Stimulated activated naive CD8-positive, alpha-beta T cell treated with anti-CD3 and anti-CD28 coated beads, Interleukin-15, Interleukin-2, amounts not matched to agents 100 U/mL and 50 U/mL, for 24 hours (primary cell): Measurements from ENCODE around the gene PLSCR4.
A peak's percentile ranks its signal among the peaks of the same experiment; 100 is the strongest.
"Not testable (repeated sequence)": the region's sequence is repeated elsewhere in the genome, so short reads cannot be mapped to it uniquely, and the experiment has no call there.

Experiments used
- ATAC-seq: fragments of 150-1000 bp; cut with Tn5 transposase; one replicate; pipeline ENCODE4 v1.10.0; 2021
- DNase-seq: peaks from one replicate; pipeline ENCODE4 v3.0.0; 2021

The PLSCR4 gene, protein sequence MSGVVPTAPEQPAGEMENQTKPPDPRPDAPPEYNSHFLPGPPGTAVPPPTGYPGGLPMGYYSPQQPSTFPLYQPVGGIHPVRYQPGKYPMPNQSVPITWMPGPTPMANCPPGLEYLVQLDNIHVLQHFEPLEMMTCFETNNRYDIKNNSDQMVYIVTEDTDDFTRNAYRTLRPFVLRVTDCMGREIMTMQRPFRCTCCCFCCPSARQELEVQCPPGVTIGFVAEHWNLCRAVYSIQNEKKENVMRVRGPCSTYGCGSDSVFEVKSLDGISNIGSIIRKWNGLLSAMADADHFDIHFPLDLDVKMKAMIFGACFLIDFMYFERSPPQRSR

DNA sequence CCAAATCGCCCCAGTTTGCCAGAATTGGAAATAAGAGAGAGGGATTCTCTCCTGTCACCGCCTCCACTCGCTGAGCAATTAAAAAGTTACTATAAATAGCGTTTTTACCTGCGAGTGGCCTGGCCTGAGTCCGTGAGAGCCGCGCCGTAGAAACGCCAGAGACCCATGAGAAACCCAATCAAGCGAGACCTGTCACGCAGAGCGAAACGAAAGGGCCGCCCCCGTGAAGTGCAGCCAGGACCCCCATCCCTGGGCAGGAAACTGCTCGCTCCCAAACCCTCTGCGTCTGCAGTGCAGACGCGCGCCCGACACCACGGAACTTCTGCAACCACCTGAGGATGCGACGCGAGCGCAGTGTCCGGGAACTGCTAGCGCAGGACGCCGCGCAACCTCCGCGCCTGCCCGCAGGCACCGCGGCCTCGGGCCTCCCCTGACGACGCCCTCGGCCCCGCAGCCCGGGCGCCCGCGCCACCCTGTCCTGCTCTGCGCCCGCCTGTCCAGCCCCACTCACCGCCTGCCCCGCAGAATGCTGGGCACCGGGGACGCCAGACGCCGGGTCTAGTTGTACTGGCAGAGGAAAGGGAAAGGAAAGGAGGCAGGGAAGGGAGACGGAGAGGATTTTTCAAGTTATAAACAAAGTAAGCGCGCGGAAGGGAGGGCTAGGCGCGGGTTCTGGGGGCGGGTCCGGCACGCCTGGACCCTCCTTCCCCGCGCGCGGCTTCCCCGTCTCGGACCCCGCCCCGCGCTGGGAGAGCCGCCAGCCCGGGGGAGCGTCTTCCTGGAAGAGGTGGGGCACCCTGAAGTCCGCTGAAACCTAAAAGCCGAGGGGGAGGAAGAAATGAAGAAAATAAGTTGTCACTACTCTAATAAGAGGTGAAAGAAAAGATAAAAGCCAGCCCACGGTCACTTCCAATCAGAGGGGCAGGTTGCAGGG, at the start of gene PLSCR4:
Gene PLSCR4 (minus strand): TSS at position 657 of the 934 bp plus-strand sequence. CDS start 29,034 bp downstream, outside the sequence.
- DNase-seq (peak; percentile 12), ATAC-seq (peak; percentile 69)

DNA sequence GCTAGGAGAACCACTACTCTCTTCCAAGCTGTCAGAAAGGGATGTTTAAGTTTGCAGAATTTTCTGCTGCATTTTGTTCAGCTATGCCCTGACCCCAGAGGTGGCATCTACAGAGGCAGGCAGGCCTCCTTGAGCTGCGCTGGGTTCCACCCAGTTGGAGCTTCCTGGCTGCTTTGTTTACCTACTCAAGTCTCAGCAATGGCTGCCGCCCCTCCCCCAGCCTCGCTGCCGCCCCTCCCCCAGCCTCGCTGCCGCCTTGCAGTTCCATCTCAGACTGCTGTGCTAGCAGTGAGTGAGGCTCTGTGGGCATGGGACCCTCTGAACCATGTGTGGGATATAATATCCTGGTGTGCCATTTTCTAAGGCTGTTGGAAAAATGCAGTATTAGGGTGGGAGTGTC, 42.5 kb upstream of the PLSCR4 start:
- ATAC-seq, DNase-seq: not testable (repeated sequence)

DNA sequence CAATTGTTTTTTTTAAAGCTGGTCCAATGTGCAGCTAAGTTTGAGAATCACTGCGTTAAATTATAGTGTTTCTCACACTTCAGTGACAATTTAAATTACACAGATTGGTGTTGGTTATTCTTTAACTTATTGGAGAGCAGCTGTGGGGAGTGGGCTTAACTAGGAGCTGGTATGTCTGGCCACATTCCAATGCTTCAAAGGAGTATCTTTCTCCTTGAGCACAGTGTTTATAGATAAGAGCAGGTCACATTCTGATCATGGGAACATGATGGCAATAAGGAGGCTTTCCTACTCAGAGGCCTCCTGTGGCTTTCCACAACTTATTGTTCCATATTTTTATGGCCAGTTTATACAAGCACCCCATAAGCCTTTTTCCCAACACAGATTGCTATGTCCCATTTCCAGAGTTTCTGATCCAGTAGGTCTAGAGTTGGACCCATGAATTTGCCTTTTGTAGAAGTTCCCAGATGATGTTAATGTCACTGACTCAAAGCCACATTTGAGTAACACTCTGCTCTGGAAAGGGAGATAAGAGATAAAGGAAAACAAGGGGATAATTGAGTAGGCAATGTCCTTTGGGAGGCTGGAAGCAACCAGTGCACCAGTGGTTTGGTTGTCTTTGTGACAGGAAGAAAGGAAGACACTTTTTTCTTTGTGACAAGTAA, 33.0 kb upstream of the PLSCR4 start:
- ATAC-seq (no peak), DNase-seq (no peak)

DNA sequence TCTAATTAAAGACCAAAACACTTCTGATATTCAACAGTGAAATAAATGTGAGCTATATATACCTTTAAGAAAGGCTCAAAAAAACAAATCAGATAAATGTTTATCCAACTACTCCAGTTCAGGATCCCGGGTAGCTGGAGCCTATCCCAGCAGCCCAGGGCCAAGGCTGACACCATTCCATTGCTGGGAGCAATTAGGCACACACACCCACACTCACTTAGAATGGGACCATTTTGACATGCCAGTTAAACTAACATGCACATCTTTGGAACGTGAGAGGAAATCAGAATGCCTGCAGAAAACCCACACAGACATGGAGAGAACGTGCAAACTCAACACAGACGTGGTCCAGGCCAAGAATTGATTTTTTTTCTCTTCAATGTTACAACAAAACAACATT, 30.0 kb upstream of the PLSCR4 start:
- ATAC-seq (no peak), DNase-seq (no peak)

DNA sequence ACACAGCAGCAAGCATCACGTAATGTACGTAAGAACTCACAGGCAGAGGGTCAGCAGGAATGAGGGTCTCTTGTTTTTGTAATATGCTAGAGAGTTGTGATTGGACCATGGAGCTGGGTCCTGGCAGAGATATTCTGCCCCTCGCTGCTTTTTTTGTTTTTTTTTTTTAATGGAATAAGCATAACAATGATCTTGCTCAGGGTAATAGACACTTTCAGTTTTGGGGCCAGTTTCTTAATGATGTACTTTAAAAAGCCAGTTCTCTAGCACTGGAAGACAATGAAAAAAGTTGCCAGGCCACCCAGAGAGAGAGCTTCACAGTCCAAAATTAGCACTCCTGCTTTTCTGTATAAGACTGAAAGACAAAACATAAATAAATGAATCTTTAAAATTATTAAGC, 29.0 kb upstream of the PLSCR4 start:
- ATAC-seq (no peak), DNase-seq (no peak)

DNA sequence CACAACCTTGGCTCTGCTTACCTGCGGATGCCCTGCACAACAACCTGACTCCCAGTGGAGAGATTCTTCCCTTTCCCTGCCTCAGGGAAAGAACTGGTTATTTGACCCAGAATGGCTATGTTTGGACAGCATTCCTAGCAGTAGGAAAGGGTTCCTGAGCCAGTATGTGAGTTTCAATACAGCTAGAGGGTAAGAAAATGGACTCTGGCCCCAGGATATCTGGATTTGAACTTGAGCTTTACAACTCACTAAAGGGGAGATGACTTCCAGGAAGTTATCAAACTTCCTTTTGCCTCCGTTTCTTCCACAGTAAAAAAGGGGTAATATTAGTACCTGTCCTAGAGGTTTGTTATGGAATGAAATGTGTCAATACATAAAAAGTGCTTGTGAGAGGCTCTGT, 28.1 kb upstream of the PLSCR4 start:
- DNase-seq: no peak
- no peak for ATAC-seq

DNA sequence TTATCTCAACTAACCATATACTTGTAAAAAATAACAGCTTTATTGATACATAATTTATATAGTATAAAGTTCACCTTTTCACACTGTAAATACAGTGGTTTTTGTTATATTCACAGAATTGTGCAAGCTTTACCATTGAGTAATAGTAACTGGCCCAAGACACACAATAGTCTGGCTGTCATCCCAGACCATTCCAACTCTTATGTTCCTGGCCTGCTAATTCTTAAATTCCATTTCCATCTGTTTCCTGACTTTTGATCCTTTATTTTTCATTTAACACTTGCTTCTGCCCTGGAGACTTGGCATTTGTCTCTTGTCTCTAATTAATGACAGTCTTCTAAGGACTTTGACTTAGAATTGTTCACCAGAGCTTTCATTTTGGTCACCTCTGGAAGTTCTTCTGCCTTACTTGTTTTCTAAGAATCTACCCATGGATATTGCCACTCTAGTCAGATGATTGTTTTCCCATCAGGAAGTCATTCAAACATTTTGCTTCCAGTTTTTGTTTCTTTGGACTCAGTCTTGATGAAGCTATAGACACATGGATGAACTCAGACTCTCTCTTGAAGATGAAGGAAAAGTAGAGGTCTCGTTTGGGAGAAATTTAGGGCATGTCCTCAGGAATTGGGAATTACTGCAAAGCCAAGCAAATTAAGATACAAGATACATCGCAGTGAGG, 27.2 kb upstream of the PLSCR4 start:
- DNase-seq (no peak), ATAC-seq (no peak)

DNA sequence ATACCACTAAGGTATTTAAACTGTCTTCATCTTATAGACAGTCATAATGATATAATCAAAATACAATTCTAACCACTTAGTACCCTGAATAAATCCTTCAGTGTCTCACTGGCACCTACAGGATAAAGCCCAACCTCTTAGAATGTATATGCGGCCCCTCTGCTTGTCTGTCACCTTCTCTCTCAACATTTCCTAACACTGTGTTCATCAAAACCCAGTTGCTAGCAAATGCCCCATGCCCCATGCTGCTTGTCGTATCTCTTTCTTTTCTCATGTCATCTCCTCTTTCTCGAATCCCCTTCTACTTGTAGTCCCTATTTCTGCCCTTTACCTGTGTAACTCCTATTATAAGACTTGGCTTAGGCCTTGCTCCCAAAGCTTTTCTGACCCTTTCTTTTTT, 24.6 kb upstream of the PLSCR4 start:
- no peak for DNase-seq
- no peak for ATAC-seq

DNA sequence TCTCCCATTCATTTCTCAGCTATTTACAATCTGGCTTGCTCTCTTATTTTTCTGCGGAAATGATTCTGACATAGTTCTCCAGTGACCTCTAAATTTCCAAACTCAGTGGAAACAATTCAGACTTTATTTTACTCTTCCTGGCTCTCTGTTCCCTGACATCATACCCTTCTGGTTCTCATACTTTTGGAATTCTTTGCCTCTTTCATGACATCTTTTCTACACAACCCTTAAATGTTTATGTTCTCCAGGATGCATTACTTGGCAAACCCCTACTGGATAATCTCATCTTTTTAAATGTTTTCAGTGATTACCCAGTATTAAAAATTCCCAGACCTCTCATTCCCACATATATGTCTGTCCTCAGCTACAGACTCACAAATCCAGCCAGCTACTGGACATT, 23.9 kb upstream of the PLSCR4 start:
- no peak for DNase-seq
- no peak for ATAC-seq

DNA sequence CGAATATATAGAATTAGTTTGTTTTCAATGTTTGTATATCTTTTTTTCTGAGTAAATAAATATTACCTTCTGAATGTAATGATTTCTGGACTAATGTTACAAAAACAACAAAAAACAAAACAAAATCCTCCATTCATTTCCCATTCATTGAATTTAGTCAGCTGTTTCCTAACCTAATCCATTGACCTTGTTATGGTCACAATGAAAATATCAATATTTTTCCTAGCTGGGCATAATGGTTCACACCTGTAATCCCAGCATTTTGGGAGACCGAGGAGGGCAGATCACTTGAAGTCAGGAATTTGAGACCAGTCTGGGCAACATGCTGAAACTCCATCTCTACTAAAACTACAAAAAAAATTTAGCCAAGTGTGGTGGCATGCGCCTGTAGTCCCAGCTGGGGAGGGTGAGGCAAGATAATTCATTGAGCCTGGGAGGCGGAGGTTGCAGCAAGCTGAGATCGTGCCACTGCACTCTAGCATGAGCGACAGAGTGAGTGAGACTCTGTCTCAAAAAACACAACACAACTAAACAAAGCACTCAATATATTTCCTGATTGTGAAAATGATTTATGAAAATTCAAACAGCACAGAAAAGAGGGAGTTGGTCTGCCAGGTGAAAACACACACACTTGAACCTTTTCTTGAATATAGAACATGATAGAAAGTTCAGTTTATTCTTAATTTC, 23.0 kb upstream of the PLSCR4 start:
- DNase-seq: no peak
- ATAC-seq: no peak

DNA sequence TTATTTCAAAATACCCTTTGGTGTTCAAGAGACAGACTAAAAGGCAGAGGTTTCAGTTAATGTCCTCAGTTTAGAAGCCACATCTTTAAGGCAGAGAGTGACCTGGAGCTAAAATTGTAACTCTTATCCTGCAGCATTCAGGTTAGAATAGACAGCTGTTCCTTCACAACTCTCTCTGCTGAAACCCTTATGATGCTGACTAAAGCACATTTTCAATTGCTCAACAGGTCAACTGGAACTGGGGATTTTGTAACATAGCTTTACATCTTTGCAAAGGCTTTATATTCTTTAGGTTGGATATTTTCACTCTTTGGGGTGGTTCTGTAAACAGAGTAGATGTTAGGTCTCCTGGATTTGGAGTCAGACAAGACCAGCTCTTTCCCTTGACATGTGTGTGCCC, 20.3 kb upstream of the PLSCR4 start:
- DNase-seq (no peak), ATAC-seq (no peak)

DNA sequence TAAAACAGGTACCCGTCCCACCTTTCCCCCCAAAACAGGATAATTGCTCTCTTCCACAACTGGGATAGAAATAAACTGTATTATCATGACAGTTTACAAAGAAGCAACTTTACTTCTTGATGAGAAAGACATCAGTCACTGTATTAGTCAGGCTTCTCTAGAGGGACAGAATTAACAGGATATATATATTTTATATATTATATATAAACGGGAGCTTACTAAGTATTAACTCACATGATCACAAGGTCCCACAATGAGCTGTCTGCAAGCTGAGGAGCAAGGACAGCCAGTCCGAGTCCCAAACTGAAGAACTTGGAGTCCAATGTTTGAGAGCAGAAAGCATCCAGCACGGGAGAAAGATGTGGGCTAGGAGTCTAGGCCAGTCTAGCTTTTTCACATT, 18.4 kb upstream of the PLSCR4 start:
- no peak for ATAC-seq
- DNase-seq: no peak

DNA sequence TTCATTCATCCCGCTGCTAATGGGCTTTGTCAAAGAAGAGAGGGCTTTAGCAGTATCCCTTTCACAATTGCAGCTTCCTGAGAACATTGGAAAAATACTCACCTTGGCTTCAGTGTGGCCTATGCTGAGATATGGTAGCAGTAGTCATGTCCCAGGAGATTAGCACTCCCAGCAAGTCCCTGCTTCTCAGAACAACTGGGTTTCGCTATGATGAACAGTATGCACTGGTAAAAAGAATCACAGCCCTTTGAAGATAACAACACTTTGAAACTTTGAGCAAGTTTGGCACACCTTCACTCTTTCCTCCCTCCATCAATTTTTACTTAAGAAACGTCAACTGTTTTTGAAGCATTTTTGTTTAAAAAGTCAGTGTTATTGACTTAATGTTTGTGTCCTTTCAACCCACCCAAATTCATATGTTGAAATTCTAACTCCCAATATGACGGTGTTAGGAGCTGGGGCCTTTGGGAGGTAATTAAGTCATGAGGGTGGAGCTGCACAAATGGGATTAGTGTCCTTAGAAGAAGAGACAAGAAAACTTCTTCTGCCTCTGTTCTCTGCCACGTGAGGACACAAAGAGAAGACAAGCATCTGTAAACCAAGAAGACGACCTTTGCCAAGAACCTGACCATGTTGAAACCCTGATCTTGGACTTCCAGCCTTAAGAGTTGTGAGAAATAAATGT, 17.8 kb upstream of the PLSCR4 start:
- DNase-seq (no peak), ATAC-seq (no peak)

DNA sequence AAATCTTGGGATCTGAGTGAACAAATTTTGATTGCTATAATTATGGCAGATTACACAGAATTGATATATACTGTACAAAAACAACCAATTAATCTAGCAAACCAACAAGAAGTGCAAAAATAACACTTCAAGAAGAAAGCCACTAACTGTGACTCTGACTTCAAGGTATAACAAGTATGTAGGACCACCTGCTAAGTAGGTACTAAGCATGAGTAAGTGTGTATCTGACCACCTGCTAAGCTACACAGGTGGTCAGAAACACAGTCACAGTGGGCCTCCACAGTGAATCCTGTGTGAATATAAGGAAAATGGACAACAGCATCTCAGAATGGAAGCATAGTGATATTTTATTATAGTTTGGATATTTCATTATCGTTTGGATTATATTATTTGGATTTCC, 14.8 kb upstream of the PLSCR4 start:
- ATAC-seq (no peak), DNase-seq (no peak)

DNA sequence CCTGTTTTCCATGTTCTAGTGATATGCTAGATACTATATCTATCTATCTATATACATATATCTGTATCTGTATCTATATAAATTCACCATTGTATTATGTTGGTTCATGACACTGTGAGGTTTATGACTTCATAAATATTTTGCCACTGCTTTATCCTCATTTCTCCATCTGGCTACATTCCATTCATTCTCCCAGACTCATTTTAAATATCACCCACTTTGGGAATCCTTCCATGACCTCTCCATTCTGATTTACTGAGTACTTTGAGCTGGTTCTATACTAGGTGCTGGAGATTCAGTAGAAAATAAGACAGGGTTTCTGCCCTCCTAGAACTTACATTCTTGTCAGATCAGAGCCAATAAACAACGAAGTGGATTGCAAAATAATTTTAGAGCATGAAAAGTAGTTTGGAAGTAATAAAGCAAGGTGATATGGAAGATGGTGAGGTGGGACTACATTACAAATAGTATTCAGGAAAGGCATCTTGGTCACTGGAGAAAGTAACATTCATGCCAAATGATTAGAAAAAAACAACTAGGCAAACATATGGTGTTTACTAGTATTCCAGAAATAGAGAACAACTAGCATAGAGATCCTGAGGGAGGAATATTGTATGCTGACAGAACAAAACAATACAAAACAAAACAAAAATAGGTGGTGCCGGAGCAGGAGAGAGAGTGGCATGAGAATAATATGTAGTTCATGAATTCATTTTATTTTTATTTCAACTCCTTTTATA, 11.6 kb upstream of the PLSCR4 start:
- ATAC-seq (no peak), DNase-seq (no peak)

DNA sequence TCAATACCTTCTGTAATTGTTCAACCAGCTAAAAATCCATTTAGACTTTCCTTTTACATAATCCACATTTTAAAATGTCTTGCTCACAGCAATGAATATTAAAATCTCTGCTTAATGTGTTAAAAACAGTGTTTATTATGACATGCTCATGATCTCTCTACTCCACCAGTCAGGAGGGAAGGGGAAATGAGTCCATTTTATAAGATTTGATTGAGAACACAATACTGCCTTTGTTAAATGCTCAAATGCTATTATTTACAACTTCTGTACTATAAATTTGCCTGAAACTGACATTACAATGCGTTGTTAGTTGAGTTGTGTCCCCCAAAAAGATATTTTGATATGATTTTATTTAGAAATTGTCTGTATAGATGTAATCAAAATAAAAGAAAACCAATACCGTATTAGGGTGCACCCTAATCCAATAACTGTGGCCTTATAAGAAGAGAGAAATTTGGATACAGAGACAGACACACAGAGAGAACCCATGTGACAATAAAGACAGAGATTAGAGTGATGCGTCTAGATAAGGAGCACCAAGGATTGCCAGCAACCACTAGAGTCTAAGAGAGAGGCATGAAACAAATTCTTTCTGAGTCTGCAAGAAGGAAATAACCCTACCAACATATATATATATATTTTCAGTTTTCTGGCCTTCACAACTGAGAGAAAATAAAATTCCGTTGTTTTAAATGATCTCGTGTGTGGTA, 9.1 kb upstream of the PLSCR4 start:
- DNase-seq (no peak), ATAC-seq (no peak)

DNA sequence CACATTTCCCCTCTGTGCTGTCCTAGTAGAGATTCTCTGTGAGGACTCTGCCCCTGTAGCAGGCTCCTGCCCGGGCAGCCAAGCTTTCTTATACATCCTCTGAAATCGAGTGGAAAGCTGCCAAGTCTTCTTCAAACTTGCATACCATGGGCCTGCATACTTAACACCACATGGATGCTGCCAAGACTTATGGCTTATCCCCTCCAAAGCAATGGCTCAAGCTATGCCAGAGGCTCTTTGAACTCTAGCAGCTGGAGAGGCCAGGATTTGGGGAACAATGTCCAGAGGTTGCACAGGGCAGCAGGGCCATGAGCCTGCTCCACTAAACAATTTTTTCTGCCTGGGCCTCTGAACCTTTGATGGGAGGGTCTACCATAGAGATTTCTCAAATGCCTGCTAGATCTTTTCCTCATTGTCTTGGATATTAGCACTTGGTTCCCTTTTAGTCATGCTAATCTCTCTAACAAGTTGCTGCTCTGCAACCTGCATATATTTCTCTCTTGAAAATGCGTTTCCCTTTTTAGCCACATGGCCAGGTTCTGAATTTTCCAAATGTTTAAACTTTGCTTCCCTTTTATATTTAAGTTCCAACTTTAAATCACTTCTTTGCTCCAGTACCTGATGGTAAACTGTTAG, 6.1 kb upstream of the PLSCR4 start:
- no peak for ATAC-seq
- no peak for DNase-seq

DNA sequence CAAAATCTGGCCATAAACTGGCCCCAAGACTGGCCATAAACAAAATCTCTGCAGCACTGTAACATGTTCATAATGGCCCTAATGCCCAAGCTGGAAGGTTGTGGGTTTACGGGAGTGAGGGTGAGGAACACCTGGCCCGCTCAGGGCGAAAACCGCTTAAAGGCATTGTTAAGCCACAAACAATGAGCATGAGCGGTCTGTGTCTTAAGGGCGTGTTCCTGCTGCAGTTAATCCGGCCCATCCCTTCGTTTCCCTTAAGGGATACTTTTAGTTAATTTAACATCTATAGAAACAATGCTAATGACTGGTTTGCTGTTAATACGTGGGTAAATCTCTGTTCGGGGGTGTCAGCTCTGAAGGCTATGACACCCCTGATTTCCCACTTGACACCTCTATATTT, 1.5 kb upstream of the PLSCR4 start:
- not testable (repeated sequence) for ATAC-seq, DNase-seq

DNA sequence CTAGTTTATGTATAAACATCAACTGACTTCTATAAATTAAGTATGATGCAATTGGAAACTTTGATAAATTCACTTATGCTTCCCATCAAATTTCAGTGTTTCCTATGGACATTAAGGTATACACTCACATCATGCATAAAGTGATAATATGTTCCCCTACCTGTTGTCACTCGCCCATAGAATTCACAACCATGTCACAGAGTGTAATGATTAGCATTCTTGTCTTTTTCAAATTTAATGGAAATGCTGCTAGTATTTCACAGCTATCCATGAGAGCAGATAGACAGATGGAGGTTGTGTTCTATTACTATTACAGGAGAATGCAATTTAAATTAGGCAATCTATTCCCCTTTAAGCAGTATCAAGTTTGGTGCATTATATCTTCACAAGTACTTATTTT, 984 bp downstream of the PLSCR4 start:
- no peak for DNase-seq
- no peak for ATAC-seq
